Endothelial cell (in vitro differentiated cells): Measurements from ENCODE around the gene RPL21. TPM values are rescaled to one million over a fixed set of nuclear protein-coding genes. Genes with fewer than 3 reads are reported as not detected.
"Not testable (repeated sequence)": the region's sequence is repeated elsewhere in the genome, so short reads cannot be mapped to it uniquely, and the experiment has no call there.

Experiments used
- DNase-seq: peaks from one replicate; pipeline ENCODE4 v3.0.0; 2021; ENCODE audit warnings: low spot score
- H3K27ac Mint-ChIP-seq: one replicate; pipeline ENCODE4 v1.8.0; 2021; ENCODE audit warnings: mixed read lengths, inconsistent platforms; ENCODE audit not compliant: unreplicated experiment
- H3K27me3 Mint-ChIP-seq: one replicate; pipeline ENCODE4 v1.8.0; 2021; ENCODE audit warnings: mild to moderate bottlenecking, moderate library complexity, mixed read lengths, inconsistent platforms; ENCODE audit not compliant: unreplicated experiment
- H3K36me3 Mint-ChIP-seq: one replicate; pipeline ENCODE4 v1.8.0; 2021; ENCODE audit warnings: mild to moderate bottlenecking, low read depth, mixed read lengths, inconsistent platforms; ENCODE audit not compliant: unreplicated experiment
- H3K4me1 Mint-ChIP-seq: one replicate; pipeline ENCODE4 v1.8.0; 2021; ENCODE audit warnings: mild to moderate bottlenecking, mixed read lengths, inconsistent platforms; ENCODE audit not compliant: unreplicated experiment
- H3K4me3 Mint-ChIP-seq: one replicate; pipeline ENCODE4 v1.8.0; 2021; ENCODE audit warnings: mild to moderate bottlenecking, mixed read lengths, inconsistent platforms; ENCODE audit not compliant: unreplicated experiment
- H3K9me3 Mint-ChIP-seq: one replicate; pipeline ENCODE4 v1.8.0; 2021; ENCODE audit warnings: mixed read lengths, inconsistent platforms; ENCODE audit not compliant: unreplicated experiment
- total RNA-seq: library from RNA; stranded (reverse); fragmentation: NEBNext Ultra II Directional; extraction: Animal tissue kit (Norgen Biotek cat#: 25700); gene quantifications from one replicate; pipeline ENCODE4 v1.2.1, GENCODE V29; 2021; ENCODE audit not compliant: unreplicated experiment
- TF ChIP-seq, protein P1 (sequence below): fragments of 200-600 bp; sonication (generic); IDR thresholded peaks from one replicate; pipeline ENCODE4 v1.5.0; 2021; ENCODE audit warnings: antibody characterized with exemption; ENCODE audit not compliant: unreplicated experiment

Gene RPL21
- total RNA-seq, 1 donor from 2014 or later, result 910 TPM

DNA sequence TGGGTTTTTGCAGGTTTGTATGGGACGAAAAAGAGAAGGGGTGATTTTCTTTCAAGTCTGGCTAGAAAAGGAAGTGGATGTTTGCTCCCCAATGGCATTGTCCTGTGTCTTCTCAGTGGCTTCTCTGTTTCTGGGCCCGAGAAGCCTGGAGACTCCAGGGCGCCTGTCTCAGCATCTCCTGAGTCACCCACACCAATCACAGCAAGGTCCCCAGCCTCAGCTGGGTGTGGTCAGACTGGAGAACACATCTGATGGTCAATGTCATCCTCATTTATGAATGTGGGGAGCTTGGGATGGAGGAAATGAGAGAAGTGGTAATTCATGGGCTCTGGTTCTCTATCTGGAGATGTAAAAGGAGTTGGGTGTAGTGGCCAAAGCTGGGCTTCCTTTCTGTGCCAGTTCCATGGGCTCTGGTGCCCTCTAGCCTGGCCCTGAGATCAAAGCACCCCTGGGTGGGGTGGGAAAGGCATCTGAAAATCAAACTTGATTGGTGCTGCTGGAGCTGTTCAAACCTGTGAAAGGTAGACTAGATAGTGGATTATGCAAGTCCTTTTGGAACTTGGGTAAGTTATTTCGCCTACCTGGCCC, 32.6 kb downstream of the RPL21 start:
- Mint-ChIP-seq H3K36me3 (no peaks in the 10 kb centered on the region), H3K9me3 (no peaks in the 10 kb centered on the region), H3K27me3 (peaks cover 9% of the 10 kb centered on the region), H3K27ac (peak overlapping the region; percentile 11), H3K4me3 (no peak overlapping the region), H3K4me1 (peaks cover 3% of the 10 kb centered on the region)
- DNase-seq, result no peak
- TF ChIP-seq, protein P1, sequence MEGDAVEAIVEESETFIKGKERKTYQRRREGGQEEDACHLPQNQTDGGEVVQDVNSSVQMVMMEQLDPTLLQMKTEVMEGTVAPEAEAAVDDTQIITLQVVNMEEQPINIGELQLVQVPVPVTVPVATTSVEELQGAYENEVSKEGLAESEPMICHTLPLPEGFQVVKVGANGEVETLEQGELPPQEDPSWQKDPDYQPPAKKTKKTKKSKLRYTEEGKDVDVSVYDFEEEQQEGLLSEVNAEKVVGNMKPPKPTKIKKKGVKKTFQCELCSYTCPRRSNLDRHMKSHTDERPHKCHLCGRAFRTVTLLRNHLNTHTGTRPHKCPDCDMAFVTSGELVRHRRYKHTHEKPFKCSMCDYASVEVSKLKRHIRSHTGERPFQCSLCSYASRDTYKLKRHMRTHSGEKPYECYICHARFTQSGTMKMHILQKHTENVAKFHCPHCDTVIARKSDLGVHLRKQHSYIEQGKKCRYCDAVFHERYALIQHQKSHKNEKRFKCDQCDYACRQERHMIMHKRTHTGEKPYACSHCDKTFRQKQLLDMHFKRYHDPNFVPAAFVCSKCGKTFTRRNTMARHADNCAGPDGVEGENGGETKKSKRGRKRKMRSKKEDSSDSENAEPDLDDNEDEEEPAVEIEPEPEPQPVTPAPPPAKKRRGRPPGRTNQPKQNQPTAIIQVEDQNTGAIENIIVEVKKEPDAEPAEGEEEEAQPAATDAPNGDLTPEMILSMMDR, result no peak

GRCh38 chr13:27288392-27288791, 37.0 kb downstream of the RPL21 start:
- TF ChIP-seq, protein P1, result no peak
- no peaks in the 10 kb centered on the region for H3K9me3 Mint-ChIP-seq
- H3K4me1 Mint-ChIP-seq, result no peaks in the 10 kb centered on the region
- no peaks in the 10 kb centered on the region for H3K36me3 Mint-ChIP-seq
- no peak for DNase-seq
- peaks cover 11% of the 10 kb centered on the region for H3K27me3 Mint-ChIP-seq
- no peak overlapping the region for H3K27ac Mint-ChIP-seq
- H3K4me3 Mint-ChIP-seq, result no peak overlapping the region

DNA sequence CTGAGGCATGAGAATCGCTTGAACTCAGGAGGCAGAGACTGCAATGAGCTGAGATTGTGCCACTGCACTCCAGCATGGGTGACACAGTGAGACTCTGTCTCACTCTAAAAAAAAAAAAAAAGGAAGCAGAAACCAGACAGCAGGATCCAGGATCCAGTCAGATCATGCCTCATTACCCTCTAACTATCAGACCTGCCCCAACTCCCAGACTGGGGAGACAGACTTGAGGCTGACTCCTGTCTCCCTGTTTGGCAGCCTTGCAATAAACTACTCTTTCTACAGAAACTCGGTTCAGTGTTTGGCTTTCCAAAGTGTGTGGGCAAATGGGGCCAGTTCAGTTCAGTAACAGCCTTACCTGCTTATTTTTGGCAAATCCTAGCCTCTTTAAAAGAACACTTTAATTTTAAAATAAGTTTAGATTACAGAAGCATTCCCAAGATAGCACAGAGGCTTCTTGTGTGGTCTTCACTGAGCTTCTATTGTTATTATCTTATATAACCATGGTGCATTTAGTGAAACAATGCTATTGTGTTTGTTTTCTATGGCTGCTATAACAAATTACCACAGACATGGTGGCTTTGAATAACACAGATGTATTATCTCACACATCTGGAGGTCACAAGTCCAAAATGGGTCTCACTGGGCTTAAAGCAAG, 37.8 kb downstream of the RPL21 start:
- Mint-ChIP-seq H3K27me3 (peaks cover 6% of the 10 kb centered on the region), H3K4me3 (no peak overlapping the region), H3K27ac (no peak overlapping the region), H3K4me1 (no peaks in the 10 kb centered on the region), H3K36me3 (no peaks in the 10 kb centered on the region), H3K9me3 (no peaks in the 10 kb centered on the region)
- no peak for DNase-seq
- TF ChIP-seq, protein P1, result no peak

GRCh38 chr13:27290715-27291114, 39.4 kb downstream of the RPL21 start:
- TF ChIP-seq, protein P1, result no peak
- Mint-ChIP-seq H3K27ac (no peak overlapping the region), H3K9me3 (no peaks in the 10 kb centered on the region), H3K4me1 (no peaks in the 10 kb centered on the region), H3K4me3 (no peak overlapping the region), H3K36me3 (no peaks in the 10 kb centered on the region), H3K27me3 (peaks cover 6% of the 10 kb centered on the region)
- DNase-seq, result no peak

GRCh38 chr13:27291967-27292366, 40.6 kb downstream of the RPL21 start:
- not testable (repeated sequence) for H3K27ac Mint-ChIP-seq, H3K4me3 Mint-ChIP-seq, H3K4me1 Mint-ChIP-seq, H3K9me3 Mint-ChIP-seq, DNase-seq, H3K36me3 Mint-ChIP-seq, H3K27me3 Mint-ChIP-seq
